ENCODE results near the gene LPCAT2. TPM values are rescaled to one million over a fixed set of nuclear protein-coding genes. Genes with fewer than 3 reads are reported as not detected.

The LPCAT2 gene
- total and polyA plus RNA-seq, 2 donors (not counting 1 experiment from before 2014, with no cell fraction given): 0.15 to 0.59 TPM

GRCh38 chr16:55628306-55628968, 119.6 kb downstream of the LPCAT2 start:
- H3K27me3 Mint-ChIP-seq: peaks cover 15% of the 10 kb centered on the region
- ChIA-PET CTCF (no interaction called here), POLR2A (no interaction called here)
- no peak for TF ChIP-seq EZH2 (IDR thresholded peaks at IDR 0.05; ENCODE audit: borderline replicate concordance, insufficient read depth, low read depth, low read length, poor library complexity, severe bottlenecking)
- no peak for TF ChIP-seq CTCF (IDR thresholded peaks at IDR 0.05)
- H3K4me1 ChIP-seq (ENCODE audit: control insufficient read depth in 2 of 2, insufficient read depth in 2 of 2, low read length in 2 of 2): no peaks in the 10 kb centered on the region
- no peak overlapping the region for H3K4me3 Mint-ChIP-seq
- H3K79me2 ChIP-seq (ENCODE audit: control insufficient read depth, insufficient read depth, low read length): no peaks in the 10 kb centered on the region
- no peak overlapping the region for H2AFZ ChIP-seq (ENCODE audit: insufficient read depth, low read depth, low read length, poor library complexity, severe bottlenecking)
- no peaks in the 10 kb centered on the region for H3K9me3 Mint-ChIP-seq (ENCODE audit: insufficient read depth)
- no peaks in the 10 kb centered on the region for H4K20me1 ChIP-seq (ENCODE audit: control insufficient read depth, insufficient read depth, low read length, poor library complexity, severe bottlenecking)
- intact Hi-C loops (cut with micrococcal nuclease): no loop called here
- H3K4me2 ChIP-seq (replicated peaks; ENCODE audit: low read depth, low read length, poor library complexity, severe bottlenecking): no peak overlapping the region
- H3K36me3 ChIP-seq (replicated peaks in 1 of 2; ENCODE audit: control extremely low read depth in 1 of 2, control insufficient read depth in 1 of 2, extremely low read depth in 1 of 2, insufficient read depth in 2 of 2, low read length in 1 of 2): no peaks in the 10 kb centered on the region
- WGBS (ENCODE audit: insufficient coverage): 85% methylated on average over 5 of the region's 6 CpGs
- ATAC-seq (ENCODE audit: low read depth) (no peak), DNase-seq (no peak)
- no peak overlapping the region for H3K27ac ChIP-seq (ENCODE audit: low read length in 2 of 2)
- H3K9ac ChIP-seq (ENCODE audit: low read length): no peak overlapping the region
- H3K27ac Mint-ChIP-seq: no peak overlapping the region
- H3K4me1 Mint-ChIP-seq: no peaks in the 10 kb centered on the region
- no peak overlapping the region for H3K4me3 ChIP-seq (ENCODE audit: control extremely low read depth in 1 of 5, extremely low read depth in 1 of 5, insufficient read depth in 1 of 5, low read depth in 2 of 5, low read length in 4 of 5)
- peaks cover 0 to 4% (median 0%) of the 10 kb centered on the region in 4 experiments for H3K27me3 ChIP-seq (replicated peaks in 1 of 4; ENCODE audit: control extremely low read depth in 1 of 4, control insufficient read depth in 3 of 4, insufficient read depth in 4 of 4, low read length in 3 of 4)
- no peaks in the 10 kb centered on the region for H3K9me3 ChIP-seq (ENCODE audit: control extremely low read depth in 1 of 3, control insufficient read depth in 2 of 3, insufficient read depth in 1 of 3, low read length in 2 of 3)

GRCh38 chr16:55630774-55631173, 121.9 kb downstream of the LPCAT2 start:
- H3K4me1 Mint-ChIP-seq: no peaks in the 10 kb centered on the region
- H3K27ac Mint-ChIP-seq: no peak overlapping the region
- no peak overlapping the region for H3K4me2 ChIP-seq (replicated peaks; ENCODE audit: low read depth, low read length, poor library complexity, severe bottlenecking)
- ATAC-seq (ENCODE audit: low read depth): no peak
- no peak overlapping the region for H3K27ac ChIP-seq (ENCODE audit: low read length in 2 of 2)
- H3K27me3 Mint-ChIP-seq: peaks cover 15% of the 10 kb centered on the region
- H3K4me3 ChIP-seq (ENCODE audit: control extremely low read depth in 1 of 5, extremely low read depth in 1 of 5, insufficient read depth in 1 of 5, low read depth in 2 of 5, low read length in 4 of 5): no peak overlapping the region
- no peak overlapping the region for H3K9ac ChIP-seq (ENCODE audit: low read length)
- H3K9me3 ChIP-seq (ENCODE audit: control extremely low read depth in 1 of 3, control insufficient read depth in 2 of 3, insufficient read depth in 1 of 3, low read length in 2 of 3): no peaks in the 10 kb centered on the region
- CTCF ChIA-PET: no interaction called here
- H3K4me3 Mint-ChIP-seq: no peak overlapping the region
- POLR2A ChIA-PET: no interaction called here
- intact Hi-C loops (cut with micrococcal nuclease): no loop called here
- no peak overlapping the region for H2AFZ ChIP-seq (ENCODE audit: insufficient read depth, low read depth, low read length, poor library complexity, severe bottlenecking)
- TF ChIP-seq EZH2 (IDR thresholded peaks at IDR 0.05; ENCODE audit: borderline replicate concordance, insufficient read depth, low read depth, low read length, poor library complexity, severe bottlenecking) (no peak), CTCF (IDR thresholded peaks at IDR 0.05) (no peak)
- no peaks in the 10 kb centered on the region for H3K9me3 Mint-ChIP-seq (ENCODE audit: insufficient read depth)
- peaks cover 0 to 4% (median 0%) of the 10 kb centered on the region in 4 experiments for H3K27me3 ChIP-seq (replicated peaks in 1 of 4; ENCODE audit: control extremely low read depth in 1 of 4, control insufficient read depth in 3 of 4, insufficient read depth in 4 of 4, low read length in 3 of 4)
- no peak for DNase-seq
- no peaks in the 10 kb centered on the region for H3K36me3 ChIP-seq (replicated peaks in 1 of 2; ENCODE audit: control extremely low read depth in 1 of 2, control insufficient read depth in 1 of 2, extremely low read depth in 1 of 2, insufficient read depth in 2 of 2, low read length in 1 of 2)
- H3K79me2 ChIP-seq (ENCODE audit: control insufficient read depth, insufficient read depth, low read length): no peaks in the 10 kb centered on the region
- no peaks in the 10 kb centered on the region for H4K20me1 ChIP-seq (ENCODE audit: control insufficient read depth, insufficient read depth, low read length, poor library complexity, severe bottlenecking)
- H3K4me1 ChIP-seq (ENCODE audit: control insufficient read depth in 2 of 2, insufficient read depth in 2 of 2, low read length in 2 of 2): no peaks in the 10 kb centered on the region

Measured in B cell (primary cell).